GM12865 (cell line): ENCODE data around the gene FOXK1.

Experiments used
- DNase-seq: peaks from one replicate; pipeline ENCODE4 v3.0.0; 2010; ENCODE audit warnings: low read depth
- H3K4me3 ChIP-seq: 2 replicates; pipeline ENCODE4 v1.5.1; 2011; ENCODE audit warnings: mild to moderate bottlenecking, low read depth, low read length, control low read depth
- TF ChIP-seq, protein P1 (sequence below): IDR thresholded peaks from 2 replicates; pipeline ENCODE4 v1.5.1; 2011; ENCODE audit warnings: low read length, control low read depth, low read depth, inconsistent platforms; ENCODE audit not compliant: insufficient read depth; ENCODE audit errors: missing control alignments

The FOXK1 gene

DNA sequence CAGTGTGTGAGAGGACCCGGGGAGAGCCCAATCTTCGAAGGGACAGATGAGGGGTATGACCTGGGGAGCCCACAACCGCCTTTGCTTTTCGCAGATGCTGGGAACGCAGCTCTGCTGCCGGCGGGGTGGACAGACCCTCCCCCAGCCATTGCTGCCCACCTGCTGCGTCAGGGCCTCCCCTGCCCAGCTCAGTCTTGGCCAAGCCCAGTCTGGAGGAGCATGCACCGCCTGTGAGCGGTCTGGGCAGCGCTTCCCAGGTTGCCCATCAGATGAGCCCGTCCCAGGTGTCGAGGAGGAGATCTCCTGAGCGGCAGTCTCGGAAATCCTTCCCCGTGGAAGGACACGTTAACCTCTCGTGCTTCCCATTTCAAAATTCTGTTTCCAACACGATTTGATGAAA, 76.0 kb downstream of the FOXK1 start:
- DNase-seq = no peak
- TF ChIP-seq, protein P1, sequence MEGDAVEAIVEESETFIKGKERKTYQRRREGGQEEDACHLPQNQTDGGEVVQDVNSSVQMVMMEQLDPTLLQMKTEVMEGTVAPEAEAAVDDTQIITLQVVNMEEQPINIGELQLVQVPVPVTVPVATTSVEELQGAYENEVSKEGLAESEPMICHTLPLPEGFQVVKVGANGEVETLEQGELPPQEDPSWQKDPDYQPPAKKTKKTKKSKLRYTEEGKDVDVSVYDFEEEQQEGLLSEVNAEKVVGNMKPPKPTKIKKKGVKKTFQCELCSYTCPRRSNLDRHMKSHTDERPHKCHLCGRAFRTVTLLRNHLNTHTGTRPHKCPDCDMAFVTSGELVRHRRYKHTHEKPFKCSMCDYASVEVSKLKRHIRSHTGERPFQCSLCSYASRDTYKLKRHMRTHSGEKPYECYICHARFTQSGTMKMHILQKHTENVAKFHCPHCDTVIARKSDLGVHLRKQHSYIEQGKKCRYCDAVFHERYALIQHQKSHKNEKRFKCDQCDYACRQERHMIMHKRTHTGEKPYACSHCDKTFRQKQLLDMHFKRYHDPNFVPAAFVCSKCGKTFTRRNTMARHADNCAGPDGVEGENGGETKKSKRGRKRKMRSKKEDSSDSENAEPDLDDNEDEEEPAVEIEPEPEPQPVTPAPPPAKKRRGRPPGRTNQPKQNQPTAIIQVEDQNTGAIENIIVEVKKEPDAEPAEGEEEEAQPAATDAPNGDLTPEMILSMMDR = no peak
- no peak overlapping the region for H3K4me3 ChIP-seq

DNA sequence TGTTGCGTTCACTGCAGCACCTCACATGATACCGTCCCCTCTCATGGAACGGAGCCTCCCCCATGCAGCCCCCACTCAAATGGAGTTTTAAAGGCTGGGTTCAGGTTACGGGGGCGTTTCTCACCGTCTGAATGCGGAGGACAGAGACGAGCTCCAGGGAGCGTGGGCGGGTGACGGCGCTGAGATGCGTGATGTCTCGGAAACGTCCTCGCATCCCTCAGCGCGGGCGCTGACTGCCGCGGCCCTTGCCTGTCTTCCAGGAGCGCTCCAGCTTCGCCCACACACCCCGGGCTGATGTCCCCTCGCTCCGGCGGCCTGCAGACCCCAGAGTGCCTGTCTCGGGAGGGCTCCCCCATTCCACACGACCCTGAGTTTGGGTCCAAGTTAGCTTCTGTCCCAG, 76.7 kb downstream of the FOXK1 start:
- DNase-seq = no peak
- no peak overlapping the region for H3K4me3 ChIP-seq
- TF ChIP-seq, protein P1 = no peak

DNA sequence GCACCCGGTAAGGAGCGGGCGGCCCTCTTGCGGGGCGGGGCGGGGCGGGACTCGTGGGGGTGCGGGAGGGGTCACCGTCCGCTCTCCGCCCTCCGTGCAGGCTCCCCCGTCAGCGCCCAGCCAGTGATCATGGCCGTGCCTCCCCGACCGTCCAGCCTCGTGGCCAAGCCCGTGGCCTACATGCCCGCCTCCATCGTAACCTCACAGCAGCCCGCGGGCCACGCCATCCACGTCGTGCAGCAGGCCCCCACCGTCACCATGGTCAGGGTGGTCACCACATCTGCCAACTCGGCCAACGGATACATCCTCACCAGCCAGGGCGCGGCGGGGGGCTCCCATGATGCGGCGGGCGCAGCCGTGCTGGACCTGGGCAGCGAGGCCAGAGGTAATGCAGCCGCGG, 77.1 kb downstream of the FOXK1 start:
- no peak overlapping the region for H3K4me3 ChIP-seq
- TF ChIP-seq, protein P1 = no peak
- DNase-seq = no peak

DNA sequence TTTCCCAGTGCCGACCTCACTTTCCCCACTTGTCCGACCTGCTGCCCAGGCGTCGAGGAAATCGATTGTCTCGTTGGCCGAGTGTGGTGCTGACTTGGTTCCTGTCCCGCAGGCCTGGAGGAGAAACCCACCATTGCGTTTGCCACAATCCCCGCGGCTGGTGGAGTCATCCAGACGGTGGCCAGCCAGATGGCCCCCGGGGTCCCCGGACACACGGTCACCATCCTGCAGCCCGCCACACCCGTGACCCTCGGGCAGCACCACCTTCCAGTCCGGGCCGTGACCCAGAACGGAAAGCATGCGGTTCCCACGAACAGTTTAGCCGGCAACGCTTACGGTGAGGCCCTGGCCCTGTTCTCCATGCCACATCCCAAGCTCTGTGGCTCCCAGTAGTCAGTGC, 78.9 kb downstream of the FOXK1 start:
- no peak for DNase-seq
- TF ChIP-seq, protein P1 = no peak
- H3K4me3 ChIP-seq = no peak overlapping the region

DNA sequence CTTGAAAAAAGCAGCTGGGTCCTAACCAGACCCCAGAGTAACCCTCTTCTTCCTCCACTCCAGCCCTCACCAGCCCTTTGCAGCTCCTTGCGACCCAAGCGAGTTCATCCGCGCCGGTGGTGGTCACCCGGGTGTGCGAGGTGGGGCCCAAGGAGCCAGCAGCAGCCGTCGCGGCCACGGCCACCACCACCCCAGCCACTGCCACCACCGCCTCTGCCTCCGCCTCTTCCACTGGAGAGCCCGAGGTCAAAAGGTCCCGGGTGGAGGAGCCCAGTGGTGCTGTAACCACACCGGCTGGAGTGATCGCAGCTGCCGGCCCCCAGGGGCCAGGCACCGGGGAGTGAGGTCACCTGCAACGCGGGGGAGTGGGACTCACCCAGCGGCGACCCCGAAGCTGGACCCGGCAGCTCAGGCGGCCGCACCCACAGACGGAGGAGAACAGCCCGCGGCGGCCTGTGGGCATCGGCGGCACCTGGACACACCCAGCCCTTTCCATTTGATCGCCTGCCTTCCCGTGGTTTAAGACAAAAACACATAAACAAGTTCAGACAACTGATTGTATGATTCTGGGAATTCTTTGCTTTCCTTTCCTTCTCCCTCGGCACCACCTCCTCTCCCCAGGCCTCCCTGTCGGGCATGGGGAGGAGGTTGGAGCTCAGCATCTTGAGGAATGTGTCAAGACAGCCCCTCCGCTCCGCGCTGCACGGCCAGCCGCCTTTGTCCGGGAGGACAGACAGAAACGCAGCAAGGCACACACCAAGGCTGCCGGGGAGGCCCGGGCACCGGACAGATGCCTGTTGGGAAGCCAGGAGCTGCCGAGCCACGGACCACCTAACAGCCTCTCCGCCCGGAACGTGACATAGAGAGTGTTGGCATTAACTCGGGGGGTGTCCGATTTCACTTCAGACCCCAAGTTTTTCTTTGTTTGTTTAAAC, 80.3 kb downstream of the FOXK1 start:
- TF ChIP-seq, protein P1 = no peak
- no peak overlapping the region for H3K4me3 ChIP-seq

DNA sequence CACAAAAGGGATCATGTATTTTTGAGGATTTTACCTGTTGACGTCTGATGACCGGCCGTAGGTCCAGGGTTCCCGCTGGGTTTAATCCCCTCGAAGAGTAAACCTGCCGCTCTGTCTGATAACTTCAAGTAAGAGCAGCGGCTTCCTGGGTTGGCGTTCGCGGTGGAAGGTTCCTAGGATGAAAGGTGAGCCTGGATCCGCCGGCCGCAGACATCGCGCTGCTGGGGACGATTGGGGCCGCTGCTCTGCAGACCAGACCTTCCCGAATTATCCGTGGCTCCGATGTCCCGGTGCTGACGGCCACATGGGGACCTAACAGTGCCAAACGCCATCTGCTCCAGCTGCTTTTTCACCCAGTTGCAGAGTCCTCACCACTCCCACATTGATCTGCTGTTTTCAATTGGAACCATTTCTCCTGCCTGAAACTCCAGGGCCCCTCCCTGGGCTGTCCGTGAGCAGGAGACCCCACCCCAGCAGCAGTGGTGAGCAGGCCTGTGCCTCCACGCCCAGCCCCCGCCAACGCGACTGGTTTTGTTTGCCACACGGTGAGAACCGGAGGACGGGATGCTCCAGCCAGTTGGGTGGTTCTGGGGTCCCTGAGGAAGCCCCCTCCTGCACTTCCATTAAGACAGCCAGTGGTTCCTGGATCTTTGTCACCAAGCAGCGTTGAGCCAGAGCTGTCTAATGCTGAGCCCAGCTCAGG, 81.1 kb downstream of the FOXK1 start:
- DNase-seq = no peak
- TF ChIP-seq, protein P1 = no peak
- H3K4me3 ChIP-seq = no peak overlapping the region

More for the DNA sequence above, 80.3 kb downstream of the FOXK1 start:
- no peak for DNase-seq
